GM19035 (cell line): ENCODE results near the gene CD276.
"Not testable (repeated sequence)": the region's sequence is repeated elsewhere in the genome, so short reads cannot be mapped to it uniquely, and the experiment has no call there.

Experiments
- ATAC-seq: cut with Tn5 transposase; IDR thresholded peaks from one replicate; pipeline ENCODE4 v1.9.1; 2021; ENCODE audit not compliant: unreplicated experiment

The CD276 gene

GRCh38 chr15:73684581-73685455, 635 bp downstream of the CD276 start:
- no peak for ATAC-seq

GRCh38 chr15:73685981-73686380, 1.8 kb downstream of the CD276 start:
- no peak for ATAC-seq

DNA sequence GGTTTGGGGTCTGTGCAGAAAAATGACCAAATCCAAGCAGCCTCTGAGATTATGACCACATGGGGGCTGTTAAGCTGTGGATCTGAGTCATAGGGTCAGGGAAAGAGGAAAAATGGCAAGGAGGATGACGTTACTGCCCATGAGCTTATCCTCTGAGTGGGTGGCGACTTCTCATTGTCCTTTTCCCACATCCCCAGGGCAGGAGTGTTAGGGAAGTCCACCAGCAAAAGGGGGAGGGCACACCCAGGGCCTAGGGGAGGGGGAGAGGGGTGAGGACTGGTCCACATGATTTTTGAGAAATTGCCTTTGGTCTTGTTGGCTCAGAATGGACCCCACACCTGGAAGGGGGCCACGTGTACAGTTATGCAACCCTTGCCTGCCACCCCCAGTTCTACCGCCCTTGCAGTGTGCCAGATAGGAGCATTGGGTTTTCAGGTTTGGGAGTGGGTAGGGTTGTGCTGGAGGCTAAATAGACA, 2.6 kb downstream of the CD276 start:
- ATAC-seq, result no peak

DNA sequence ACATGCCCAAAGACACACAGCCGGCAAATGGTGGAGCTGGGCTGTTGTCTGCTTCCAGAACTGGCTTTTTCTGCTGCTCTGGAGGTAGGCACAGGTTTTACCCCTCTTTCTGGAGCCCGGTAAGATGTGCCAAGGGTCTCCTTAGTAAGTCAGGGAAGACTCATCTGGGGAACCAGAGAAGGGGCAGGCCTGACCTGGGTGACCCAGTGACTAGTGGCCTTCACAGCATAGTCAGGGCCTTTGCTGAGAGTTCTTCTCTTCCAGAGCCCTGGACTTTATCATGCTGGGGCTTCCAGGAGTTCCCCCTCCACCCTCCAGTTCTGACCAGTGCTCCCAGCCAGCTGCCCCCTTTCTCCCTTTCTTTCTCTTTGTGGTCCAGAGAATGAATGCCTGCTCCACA, 3.2 kb downstream of the CD276 start:
- no peak for ATAC-seq

DNA sequence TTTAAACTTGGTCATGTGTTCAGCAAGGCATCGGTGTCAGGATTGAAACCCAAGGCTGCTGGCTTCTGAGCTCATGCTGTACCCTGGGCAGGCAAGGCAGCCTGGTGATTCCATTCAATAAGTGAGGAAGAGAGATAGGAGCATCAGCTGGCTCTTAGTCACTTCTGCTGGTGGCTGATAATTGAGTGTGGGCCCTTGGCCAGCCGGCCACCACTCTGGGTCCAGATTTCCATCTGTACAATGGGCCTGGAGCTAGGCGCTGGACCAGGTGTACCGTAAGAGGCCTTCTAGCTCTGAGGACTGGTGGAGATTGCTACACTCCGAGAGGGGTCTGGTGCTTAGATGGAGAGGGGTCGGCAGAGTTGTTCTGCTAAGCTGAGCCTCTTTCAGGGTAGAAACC, 4.3 kb downstream of the CD276 start:
- no peak for ATAC-seq

GRCh38 chr15:73691396-73691795, 7.2 kb downstream of the CD276 start:
- ATAC-seq, result no peak

GRCh38 chr15:73694419-73694818, 10.2 kb downstream of the CD276 start:
- ATAC-seq, result no peak

DNA sequence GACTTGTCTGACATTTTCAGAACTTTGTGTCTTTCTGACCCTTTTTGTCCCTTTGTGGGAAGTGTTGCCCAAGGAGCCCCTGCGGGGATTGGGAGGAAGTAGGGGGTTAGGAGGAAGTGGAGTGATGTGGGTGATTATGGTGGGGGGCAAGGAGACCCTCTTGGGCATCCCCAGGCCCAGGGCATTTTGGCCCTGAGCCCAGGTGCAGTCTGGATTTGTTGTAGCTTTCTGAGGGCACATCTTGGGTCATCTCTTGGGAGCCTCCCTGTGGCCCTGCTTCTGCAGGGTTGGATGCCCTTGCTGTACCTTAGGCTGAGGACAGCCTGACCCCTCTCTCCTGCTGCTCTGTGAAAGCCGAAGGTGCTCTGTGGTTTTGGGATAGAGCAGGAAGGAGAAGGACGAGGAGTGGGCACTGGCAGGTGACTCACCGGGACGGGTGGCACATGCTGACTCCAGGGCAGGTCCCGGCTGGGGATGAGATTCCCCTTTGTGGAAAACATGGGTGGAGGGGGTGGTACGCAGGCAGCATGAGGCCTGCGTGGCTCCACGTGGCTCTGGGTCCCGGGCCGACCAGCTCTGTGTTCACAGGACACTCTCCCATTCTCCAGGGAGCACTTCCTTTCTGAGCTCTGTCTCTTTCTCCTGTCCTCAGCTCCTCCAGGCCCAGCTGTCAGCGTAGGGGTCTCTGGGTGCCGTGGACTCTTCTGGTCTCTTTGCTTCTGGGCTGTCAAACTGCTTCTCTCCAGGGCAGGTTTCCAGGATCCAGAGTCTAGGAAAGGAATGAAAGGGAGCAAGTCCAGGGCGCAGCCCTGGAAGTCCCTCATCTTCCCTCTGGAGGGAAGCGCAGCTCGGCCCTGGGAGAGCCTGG, 11.8 kb downstream of the CD276 start:
- ATAC-seq, result no peak

GRCh38 chr15:73696641-73697001, 12.4 kb downstream of the CD276 start:
- ATAC-seq, result no peak

DNA sequence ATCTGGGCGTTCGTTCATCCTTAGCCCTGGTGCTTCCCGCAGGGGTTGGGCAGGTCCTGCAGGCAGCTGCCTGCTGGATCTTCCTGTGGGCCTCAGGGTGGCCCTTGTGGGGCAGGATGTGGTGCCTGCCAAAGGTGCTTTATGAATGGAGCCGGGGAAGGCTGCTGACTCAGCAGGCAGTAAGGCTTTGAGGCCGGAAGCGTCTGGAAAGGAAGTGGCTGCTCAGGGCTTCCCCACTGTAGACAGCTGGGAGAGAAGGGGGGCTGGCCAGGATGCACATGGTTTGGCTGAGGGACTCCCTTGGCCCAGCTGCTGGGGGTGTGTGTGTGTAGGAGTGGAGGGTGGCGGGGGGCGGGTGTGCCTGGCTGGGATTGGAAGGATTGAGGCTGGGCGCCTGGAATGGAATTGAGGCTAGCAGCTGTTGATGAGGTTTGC, 12.9 kb downstream of the CD276 start:
- peak; percentile 71 for ATAC-seq

DNA sequence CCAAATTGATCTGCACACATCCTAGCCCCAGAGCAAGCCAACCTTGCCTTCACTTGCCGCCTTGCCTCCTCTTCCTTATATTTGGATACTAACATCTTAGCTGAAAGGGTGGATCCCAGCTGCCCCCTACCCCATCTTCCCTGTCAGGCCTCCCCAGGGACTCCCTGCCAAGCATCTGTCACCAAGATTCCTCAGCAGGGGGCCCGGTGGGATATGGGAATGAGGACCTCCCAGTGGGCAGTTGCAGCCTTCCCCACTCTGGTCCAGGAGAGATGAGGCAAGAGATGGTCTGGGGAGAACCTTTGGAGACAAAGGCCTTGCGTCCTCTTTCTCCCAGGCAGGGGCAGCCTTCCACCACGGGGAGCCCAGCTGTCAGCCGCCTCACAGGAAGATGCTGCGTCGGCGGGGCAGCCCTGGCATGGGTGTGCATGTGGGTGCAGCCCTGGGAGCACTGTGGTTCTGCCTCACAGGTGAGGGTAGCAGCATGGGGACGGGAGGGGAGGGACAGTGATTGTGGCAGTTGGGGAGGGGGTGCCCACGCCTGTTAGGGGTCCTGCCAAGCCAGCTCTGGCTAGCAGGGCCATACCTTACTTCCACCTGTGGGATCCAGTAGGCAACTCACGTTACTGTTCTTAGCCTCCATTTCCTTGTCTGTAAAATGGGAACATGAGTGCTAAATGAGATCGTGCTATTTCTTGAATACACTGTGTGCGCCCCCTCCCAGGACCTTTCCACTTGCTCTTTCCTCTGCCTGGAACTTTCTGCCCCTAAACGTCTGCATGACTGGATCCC, 15.3 kb downstream of the CD276 start:
- ATAC-seq, result no peak

- ATAC-seq, result no peak
These were observed 16.1 kb downstream of the CD276 start for GRCh38 chr15:73700041-73700842.

GRCh38 chr15:73702311-73703239, 18.4 kb downstream of the CD276 start:
- not testable (repeated sequence) for ATAC-seq

GRCh38 chr15:73703601-73704000, 19.4 kb downstream of the CD276 start:
- not testable (repeated sequence) for ATAC-seq

- ATAC-seq, result not testable (repeated sequence)
These were observed 20.1 kb downstream of the CD276 start for GRCh38 chr15:73704142-73704868.

- ATAC-seq, result no peak
These were observed 20.9 kb downstream of the CD276 start for GRCh38 chr15:73704869-73705645.

GRCh38 chr15:73708691-73709090, 24.5 kb downstream of the CD276 start:
- no peak for ATAC-seq

- no peak for ATAC-seq
These were observed 25.1 kb downstream of the CD276 start for GRCh38 chr15:73709241-73709640.
